Right lobe of liver (tissue), 6 donors: ENCODE results near the gene SHROOM1. TPM values are rescaled to one million over a fixed set of nuclear protein-coding genes. Genes with fewer than 3 reads are reported as not detected.

Experiments used
- ATAC-seq, 4 donors: fragments of 200-7000 bp; cut with Tn5 transposase; one replicate each; pipeline ENCODE4 v1.9.1; 2020; ENCODE audit warnings: mild to moderate bottlenecking in 4 of 4, moderate library complexity in 4 of 4
- DNase-seq, 3 donors: peaks; one replicate each; pipeline ENCODE4 v3.0.0-alpha.2; 2020
- H3K27ac ChIP-seq, 3 donors: fragments of 200-600 bp; one replicate each; pipeline ENCODE4 v1.8.0; 2022
- H3K27me3 ChIP-seq, 2 donors: fragments of 200-600 bp; one replicate each; pipeline ENCODE4 v1.8.0; 2022
- H3K36me3 ChIP-seq, 4 donors: fragments of 200-600 bp; sonication (generic) in 1 of 4; one replicate each; pipeline versions ENCODE4 v1.5.1 to v1.8.0; 2017 to 2022; ENCODE audit warnings: control low read depth in 1 of 4
- H3K4me1 ChIP-seq, 4 donors: fragments of 200-600 bp; sonication (generic) in 1 of 4; one replicate each; pipeline versions ENCODE4 v1.5.1 to v1.8.0; 2017 to 2022; ENCODE audit warnings: control low read depth in 1 of 4
- H3K4me3 ChIP-seq, 3 donors: fragments of 200-600 bp; one replicate each; pipeline ENCODE4 v1.8.0; 2022
- H3K9me3 ChIP-seq, 4 donors: fragments of 200-600 bp; sonication (generic) in 1 of 4; one replicate each; pipeline versions ENCODE4 v1.5.1 to v1.8.0; 2017 to 2022; ENCODE audit warnings: control low read depth in 1 of 4
- CTCF ChIP-seq, 4 donors: fragments of 200-600 bp in 3 of 4; fragments of 450-650 bp in 1 of 4; IDR thresholded peaks; one replicate each; pipeline versions ENCODE4 v1.5.1 to v1.8.0; 2016 to 2022; ENCODE audit warnings: antibody characterized with exemption in 4 of 4, mild to moderate bottlenecking in 2 of 4
- POLR2A ChIP-seq: fragments of 450-650 bp; IDR thresholded peaks from one replicate; pipeline ENCODE4 v1.6.1; 2017; ENCODE audit warnings: antibody characterized with exemption, mild to moderate bottlenecking
- WGBS: methylation state at CpG from one replicate; pipeline ENCODE4 v1.1.6; 2018; ENCODE audit warnings: low coverage, low lambda C conversion rate; ENCODE audit not compliant: insufficient coverage; ENCODE audit errors: missing lambda C conversion rate; 5-methylcytosine and 5-hydroxymethylcytosine counted together
- intact Hi-C, 2 donors: fragments of 100-400 bp; cut with DNase I; formaldehyde crosslinking; loops; one replicate each; pipeline versions ENCODE4 v1.11.2 to v1.14.1; 2022
- total RNA-seq, 6 experiments: library from RNA; depleted of rRNA in 2 of 6; stranded (reverse); fragments of >200 nt in 2 of 6; fragmentation: NEBNext Ultra II Directional in 3 of 6; extraction: Animal tissue kit (Norgen Biotek cat#: 25700) in 3 of 6; gene quantifications; one replicate each; pipeline versions ENCODE4 v1.1.0 to v1.2.4, GENCODE V29; 2016 to 2023
- donor health status: DM: no; HTN: yes; CAD: no.
- donor health status: DM: no; HTN: no; CAD: no.
- donor health status: DM: no; HTN: no; CAD: no.
- donor health status: DM: no; HTN: yes; CAD: no.
- donor health status: DM: no; HTN: yes; CAD: no.

Gene SHROOM1
- total RNA-seq, 6 experiments from 2014 or later: 29.5 to 96.1 (median 77.4) TPM

GRCh38 chr5:132812123-132812765, 18.2 kb downstream of the SHROOM1 start:
- no peaks in the 10 kb centered on the region for H3K36me3 ChIP-seq
- ATAC-seq: no peak
- TF ChIP-seq CTCF (IDR thresholded peaks at IDR 0.05) (no peak), POLR2A (no peak)
- no peak for DNase-seq
- whole genome bisulfite sequencing: 48% methylated on average over 11 of the region's 18 CpGs
- no peak overlapping the region for H3K4me3 ChIP-seq
- intact Hi-C loops: loop anchor here in 1 of 2 donors (10.0 kb wide), 1 partner anchor 57 kb away; no protein-coding TSS in a partner anchor
- no peaks in the 10 kb centered on the region for H3K27me3 ChIP-seq
- H3K9me3 ChIP-seq: no peaks in the 10 kb centered on the region
- no peak overlapping the region for H3K27ac ChIP-seq
- peaks cover 0 to 22% (median 3%) of the 10 kb centered on the region in 4 donors for H3K4me1 ChIP-seq

- ATAC-seq: no peak
- no peak for TF ChIP-seq POLR2A
- TF ChIP-seq CTCF (IDR thresholded peaks at IDR 0.05): no peak
These were observed 19.8 kb downstream of the SHROOM1 start for GRCh38 chr5:132810605-132811004.

GRCh38 chr5:132808866-132809265, 21.6 kb downstream of the SHROOM1 start:
- no peaks in the 10 kb centered on the region for H3K27me3 ChIP-seq
- H3K27ac ChIP-seq: peak overlapping the region in 1 of 3 donors; percentile 11
- intact Hi-C loops: no loop called here
- peaks cover 0 to 32% (median 3%) of the 10 kb centered on the region in 4 donors for H3K4me1 ChIP-seq
- H3K4me3 ChIP-seq: no peak overlapping the region
- 20% methylated on average over 2 of the region's 3 CpGs for whole genome bisulfite sequencing
- H3K36me3 ChIP-seq: no peaks in the 10 kb centered on the region
- H3K9me3 ChIP-seq: no peaks in the 10 kb centered on the region
- TF ChIP-seq POLR2A (no peak), CTCF (IDR thresholded peaks at IDR 0.05) (no peak)
- ATAC-seq: no peak
- no peak for DNase-seq

More at GRCh38 chr5:132810605-132811004, 19.8 kb downstream of the SHROOM1 start:
- Histone ChIP-seq H3K9me3 (no peaks in the 10 kb centered on the region), H3K27ac (no peak overlapping the region), H3K4me3 (no peak overlapping the region), H3K36me3 (no peaks in the 10 kb centered on the region), H3K4me1 (peaks cover 0 to 32% (median 3%) of the 10 kb centered on the region in 4 donors), H3K27me3 (no peaks in the 10 kb centered on the region)
- WGBS: 79% methylated on average over 3 of the region's 5 CpGs
- intact Hi-C loops: loop anchor here in 1 of 2 donors (10.0 kb wide), 1 partner anchor 56 kb away; no protein-coding TSS in a partner anchor
- DNase-seq: no peak

- TF ChIP-seq CTCF (IDR thresholded peaks at IDR 0.05) (no peak), POLR2A (no peak)
- Histone ChIP-seq H3K9me3 (no peaks in the 10 kb centered on the region), H3K27ac (peak overlapping the region in 1 of 3 donors; percentile 11), H3K4me1 (peaks cover 0 to 32% (median 3%) of the 10 kb centered on the region in 4 donors), H3K4me3 (no peak overlapping the region), H3K36me3 (no peaks in the 10 kb centered on the region), H3K27me3 (no peaks in the 10 kb centered on the region)
- intact Hi-C loops: no loop called here
- ATAC-seq (peak; percentile 16 to 60 (median 36)), DNase-seq (no peak)
- 29% methylated on average over 2 of the region's 2 CpGs for WGBS
These were observed 22.0 kb downstream of the SHROOM1 start for GRCh38 chr5:132808448-132808847.
